NCI-H1105 (cell line): ENCODE data around the gene UNK.
A peak's percentile ranks its signal among the peaks of the same experiment; 100 is the strongest.
"Not testable (repeated sequence)": the region's sequence is repeated elsewhere in the genome, so short reads cannot be mapped to it uniquely, and the experiment has no call there.

Experiments
- DNase-seq: peaks from one replicate; lab custom pipeline; 2025; lab: John Stamatoyannopoulos, UW

UNK gene

DNA sequence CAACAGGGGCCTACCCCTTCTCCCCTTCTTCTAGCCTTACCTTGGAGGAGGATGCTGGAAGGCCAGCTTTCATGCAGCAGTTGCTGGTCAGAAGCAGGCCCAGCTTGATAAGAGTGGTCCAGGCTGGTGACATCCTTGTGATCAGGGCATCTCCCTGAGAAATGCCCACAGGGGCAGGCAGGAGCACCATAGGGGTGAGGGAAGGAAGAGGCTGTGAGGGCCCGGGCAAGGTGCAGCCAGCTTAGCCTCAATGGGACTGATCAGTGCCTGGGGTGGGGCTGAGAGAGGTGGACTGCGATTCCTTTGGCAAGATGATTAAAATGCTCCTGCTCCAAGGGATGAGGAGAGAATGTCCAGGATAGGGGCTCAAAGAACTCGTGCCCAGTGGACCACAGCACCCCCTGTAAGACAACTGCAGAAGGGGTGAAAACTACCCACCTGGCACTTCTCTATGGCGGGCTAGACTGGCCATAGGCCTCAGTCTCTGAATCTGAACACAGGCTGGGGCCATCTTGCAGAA, 10.1 kb upstream of the UNK start:
- DNase-seq, result no peak

DNA sequence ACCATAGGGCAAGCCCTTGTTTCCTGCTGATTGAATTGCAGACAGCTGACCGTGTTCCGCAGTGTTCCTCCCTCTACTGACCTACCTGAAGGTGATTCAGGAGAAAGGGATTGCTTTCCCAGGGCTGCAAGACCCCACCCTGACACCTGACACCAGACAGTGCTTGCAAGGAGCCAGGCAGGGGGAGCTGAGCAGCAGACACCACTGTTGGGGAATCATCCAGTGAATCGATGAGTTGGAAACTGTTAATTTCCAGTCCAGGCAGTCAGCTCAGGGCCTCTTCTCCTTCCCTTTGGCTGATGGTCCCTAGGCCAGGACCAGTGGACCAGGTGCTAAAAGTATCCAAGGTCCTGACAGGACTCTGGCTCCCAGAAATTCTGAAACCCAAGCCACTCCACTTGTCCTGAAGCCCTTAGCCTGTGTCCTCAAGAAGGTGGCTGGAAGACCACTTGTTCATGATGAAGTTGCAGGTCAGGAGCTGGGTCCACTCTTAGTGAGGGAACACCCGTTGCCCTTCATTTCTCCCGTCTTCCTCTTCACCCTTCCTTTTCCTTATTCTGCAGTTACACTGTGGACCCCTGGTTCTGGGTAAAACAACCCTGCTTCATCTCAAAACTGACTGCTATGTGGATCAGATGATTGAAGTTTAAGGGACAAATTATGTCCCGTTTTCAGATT, 9.5 kb upstream of the UNK start:
- DNase-seq, result no peak

- DNase-seq, result no peak
Observed at GRCh38 chr17:75776386-75777295, 8.0 kb upstream of the UNK start.

DNA sequence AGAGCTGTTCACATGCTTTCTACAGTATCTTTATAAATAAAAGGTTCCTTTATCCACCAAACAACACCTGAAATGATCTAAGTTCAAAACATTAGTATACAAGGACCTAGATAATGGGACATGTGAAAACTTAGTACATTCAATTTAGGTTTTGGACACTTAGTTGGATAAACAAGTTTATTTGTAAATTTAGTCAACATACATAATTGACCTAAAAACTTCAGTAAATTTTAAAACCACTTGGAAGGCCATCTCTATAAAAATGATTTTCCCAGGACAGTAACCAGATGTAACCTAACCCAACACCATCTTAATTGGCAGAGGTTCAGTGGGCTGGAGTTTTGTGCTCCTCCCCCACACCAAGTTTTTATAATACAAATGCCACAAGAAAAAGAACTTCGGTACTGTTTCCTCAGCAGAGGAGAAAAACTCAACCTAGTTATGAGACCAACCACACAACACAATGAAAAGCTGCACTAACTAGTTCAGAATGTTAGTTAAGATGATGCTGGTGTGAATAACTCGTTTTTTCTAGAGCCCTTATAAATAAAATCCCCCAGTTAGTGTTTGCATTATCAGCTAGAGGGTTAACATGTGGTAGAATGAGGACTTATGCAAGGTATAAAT, 7.2 kb upstream of the UNK start:
- DNase-seq, result no peak

DNA sequence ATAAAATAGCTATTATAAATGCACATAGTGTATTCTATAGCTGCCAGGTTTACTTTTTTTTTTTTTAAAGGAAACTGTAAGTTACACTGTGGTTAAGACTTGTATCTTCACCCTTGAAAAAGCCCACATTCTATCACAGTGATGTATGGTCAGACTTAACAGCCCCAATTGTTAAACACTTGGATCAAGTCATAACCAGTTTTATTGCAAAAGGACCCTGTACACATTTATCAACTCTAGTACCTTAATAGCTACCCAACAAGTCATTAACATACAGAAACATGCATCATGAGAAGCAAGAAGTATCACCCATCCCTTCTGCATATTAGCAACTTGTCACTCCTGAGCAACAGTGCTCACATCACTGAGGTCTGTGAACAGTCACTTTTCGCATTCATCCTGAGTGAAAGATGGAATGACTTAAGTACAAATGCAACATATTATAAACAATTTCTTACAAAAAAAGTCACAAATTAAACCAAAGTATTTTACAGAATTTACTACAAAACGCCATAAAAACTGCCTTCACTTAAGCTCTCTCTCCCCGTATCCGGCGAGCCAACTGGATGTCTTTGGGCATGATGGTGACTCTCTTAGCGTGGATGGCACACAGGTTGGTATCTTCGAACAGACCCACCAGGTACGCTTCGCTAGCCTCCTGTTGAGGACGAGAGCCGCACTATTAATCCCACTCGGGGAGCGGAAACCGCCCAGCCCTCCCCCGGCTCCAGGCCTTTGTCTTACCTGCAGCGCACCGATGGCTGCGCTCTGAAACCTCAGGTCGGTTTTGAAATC, 6.3 kb upstream of the UNK start:
- DNase-seq, result not testable (repeated sequence)

DNA sequence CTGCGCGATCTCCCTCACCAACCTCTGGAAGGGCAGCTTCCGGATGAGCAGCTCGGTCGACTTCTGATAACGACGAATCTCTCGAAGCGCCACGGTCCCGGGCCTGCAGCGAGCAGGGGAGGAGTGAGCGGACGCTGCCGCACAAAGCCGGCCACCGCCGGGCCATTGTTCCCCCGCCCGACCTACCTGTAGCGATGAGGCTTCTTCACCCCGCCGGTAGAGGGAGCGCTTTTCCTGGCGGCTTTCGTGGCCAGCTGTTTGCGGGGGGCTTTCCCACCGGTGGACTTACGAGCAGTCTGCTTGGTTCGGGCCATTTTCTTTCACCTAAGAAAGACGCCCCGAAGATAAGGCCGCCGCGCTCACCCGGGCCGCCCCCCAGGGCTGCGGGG, 5.8 kb upstream of the UNK start:
- DNase-seq, result no peak

DNA sequence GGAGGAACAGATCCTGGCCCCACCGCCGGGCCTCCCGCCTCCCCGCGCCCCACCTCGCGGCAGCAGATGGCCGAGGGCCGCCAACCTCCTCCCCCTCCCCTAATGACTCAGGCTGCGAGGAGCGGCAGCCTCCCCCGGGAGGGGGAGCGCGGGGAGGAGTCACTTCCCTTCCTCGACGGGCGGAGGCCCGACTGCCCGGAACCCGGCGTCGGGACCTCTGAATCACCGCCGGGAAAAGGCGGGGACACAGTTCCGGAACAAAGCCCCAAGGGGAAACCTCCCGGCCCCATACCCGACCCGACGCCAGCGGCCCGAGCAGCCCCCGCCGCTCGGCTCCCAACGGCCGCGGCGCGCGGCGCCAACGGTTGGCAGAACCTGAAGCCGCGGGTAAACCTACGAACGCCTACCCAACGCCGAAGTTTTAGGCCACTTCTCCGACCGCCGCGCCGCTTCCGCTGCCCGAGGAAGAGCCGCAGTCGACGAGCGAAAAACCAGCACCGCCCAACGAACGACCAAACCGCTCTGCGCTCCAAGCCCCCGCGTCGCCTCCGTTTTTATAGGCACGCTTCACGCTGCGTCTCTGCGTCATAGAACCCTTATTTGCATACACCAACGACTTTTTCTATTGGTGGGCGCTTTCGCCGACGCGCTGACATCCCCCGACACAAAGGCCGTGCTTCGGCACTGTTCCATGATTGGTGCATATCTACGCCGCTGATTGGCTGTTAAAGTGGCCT, 5.2 kb upstream of the UNK start:
- DNase-seq, result peak; percentile 98

GRCh38 chr17:75779987-75780889, 4.4 kb upstream of the UNK start:
- no peak for DNase-seq

- peak; percentile 45 for DNase-seq
Observed at GRCh38 chr17:75783069-75783783, 1.4 kb upstream of the UNK start.

- DNase-seq, result no peak
Observed at GRCh38 chr17:75783803-75784472, 668 bp upstream of the UNK start.

DNA sequence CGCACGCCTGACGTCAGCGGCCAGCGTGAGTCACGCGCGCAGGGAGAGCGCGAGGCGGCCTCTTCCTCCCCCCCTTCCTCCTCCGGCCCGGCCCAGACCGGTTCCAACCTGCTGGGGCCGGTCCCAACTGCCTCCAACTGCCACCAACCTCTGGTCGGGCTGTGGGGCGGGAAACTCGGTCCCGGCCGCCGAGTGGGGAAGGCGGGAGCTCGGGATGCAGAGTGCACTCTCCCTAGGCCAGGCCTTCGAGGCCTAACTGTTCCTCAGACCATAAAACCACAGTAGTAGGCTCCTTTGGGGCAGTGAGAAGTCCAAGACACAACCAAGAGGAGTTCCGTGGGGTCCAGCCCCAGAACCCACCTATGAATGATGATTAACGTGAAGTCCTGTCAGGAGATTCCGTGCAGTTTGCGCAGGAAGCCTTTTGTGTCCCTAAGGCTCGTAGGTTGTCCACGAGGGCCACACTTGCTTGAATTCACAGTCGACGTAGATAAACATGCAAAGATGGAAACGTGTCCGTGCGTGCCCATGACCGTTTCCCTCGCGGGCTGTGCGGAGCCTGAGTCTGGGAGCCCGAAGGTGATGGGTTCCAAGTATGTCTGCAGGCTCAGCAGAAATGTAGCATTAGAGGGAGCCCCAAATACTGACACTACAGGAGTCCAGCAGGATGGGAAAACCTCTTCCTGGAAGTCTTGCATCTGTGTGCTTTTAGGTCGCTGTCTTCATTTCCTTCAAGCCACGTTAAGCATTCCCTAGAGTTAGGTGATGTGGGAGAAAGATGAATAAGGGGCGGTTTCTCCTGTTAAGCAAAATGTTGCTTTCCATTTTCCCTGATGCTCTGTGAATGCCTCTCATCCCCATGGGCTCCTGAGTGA, 647 bp downstream of the UNK start:
- DNase-seq, result peak; percentile 81

DNA sequence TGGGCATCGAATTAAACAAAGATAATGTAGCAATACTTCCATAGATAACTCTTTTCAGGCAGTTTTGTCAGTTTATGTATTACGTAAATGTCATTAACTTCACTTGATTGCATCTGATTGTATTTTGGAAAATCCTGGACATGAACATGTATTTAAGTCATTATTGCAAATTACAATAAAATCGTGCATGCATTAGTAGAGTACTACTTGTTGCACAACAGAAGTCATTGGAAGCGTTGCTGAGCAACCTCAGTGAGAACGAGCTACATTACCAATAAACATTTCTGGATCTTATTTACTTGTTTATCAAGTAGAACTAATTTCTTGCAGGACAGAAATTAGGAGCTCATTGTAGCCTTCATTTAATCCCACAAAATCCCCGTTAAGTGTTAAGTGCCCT, 6.6 kb downstream of the UNK start:
- DNase-seq, result no peak

GRCh38 chr17:75793460-75793859, 8.9 kb downstream of the UNK start:
- DNase-seq, result no peak

DNA sequence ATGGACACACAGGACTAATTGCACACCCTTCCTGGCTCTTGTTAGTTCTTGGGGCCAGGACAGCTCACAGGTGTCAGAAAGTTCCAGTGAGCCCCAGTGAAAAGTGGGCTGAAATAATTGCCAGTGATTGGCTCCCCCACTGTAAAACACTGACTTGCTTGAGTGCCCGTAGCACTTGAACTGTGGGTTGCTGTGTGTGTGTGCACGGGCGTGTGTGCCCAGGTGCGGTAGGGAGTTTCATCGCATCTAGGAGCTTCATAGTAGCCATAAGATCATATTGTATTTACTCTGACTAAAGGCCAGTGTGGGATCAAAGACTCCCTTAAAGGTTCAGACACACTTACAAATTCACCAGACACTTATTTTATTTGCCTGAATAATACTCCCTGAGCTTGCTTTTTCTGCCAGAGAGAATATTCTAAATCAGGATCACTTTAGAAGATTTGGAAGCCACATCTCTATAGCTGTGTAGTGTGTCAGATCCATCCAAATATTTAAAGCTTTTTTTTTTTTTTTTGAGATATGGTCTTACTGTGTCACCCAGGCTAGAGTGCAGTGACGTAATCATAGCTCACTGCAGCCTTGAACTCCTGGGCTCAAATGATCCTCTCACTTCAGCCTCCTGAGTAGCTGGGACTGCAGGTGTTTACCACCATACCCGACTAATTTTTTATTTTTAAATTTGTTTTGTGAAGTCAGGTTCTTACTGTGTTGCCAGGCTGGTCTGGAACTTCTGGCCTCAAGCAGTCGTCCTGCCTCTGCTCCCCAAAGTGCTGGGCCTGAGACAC, 11.4 kb downstream of the UNK start:
- DNase-seq, result no peak

- no peak for DNase-seq
Observed at GRCh38 chr17:75799402-75799801, 14.8 kb downstream of the UNK start.

DNA sequence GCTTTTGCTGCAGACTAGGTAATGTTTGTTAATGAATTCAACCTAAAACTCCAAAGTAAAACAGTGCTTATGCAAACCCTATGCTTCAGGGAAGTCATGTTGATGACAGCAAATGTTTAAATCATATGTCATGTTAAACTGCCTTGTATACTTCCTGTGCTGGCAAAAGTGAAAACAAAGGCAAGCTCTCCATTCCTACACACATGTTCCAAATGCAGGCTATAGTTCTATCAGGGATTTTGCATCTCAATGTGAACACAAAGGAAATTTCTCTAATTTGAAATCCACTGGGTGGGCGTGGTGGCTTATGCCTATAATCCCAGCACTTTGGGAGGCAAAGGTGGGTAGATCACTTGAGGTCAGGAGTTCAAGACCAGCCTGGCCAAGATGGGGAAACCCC, 19.3 kb downstream of the UNK start:
- no peak for DNase-seq
